HepG2 (cell line): ENCODE results near the gene ACSM3. TPM values are rescaled to one million over a fixed set of nuclear protein-coding genes. Genes with fewer than 3 reads are reported as not detected.

ENCODE experiments used
- ATAC-seq: fragments of 200-7000 bp; cut with Tn5 transposase; 3 replicates; pipeline ENCODE4 v1.9.1; 2020; ENCODE audit warnings: mild to moderate bottlenecking, moderate library complexity
- BruUV-seq: library from RNA; stranded (reverse); fragments of 400-500 nt; replicated peaks from 2 replicates; lab custom pipeline; 2021; lab: Mats Ljungman, UMichigan
- CTCF ChIA-PET: fragments of 300-600 bp; formaldehyde crosslinking; extraction: SDS; loops from one replicate; lab custom pipeline; 2021; ENCODE audit warnings: low total read pairs, inconsistent platforms, low intra/inter-chr PET ratio; lab: Yijun Ruan, JAX
- POLR2A ChIA-PET: fragments of 350-600 bp; sonication (Branson Sonifier 250); formaldehyde crosslinking; loops from one replicate; lab custom pipeline; 2020; ENCODE audit warnings: antibody characterized with exemption, inconsistent platforms; lab: Yijun Ruan, JAX
- DNase-seq: peaks from one replicate; pipeline ENCODE4 v3.0.0-alpha.2; 2015; ENCODE audit warnings: low spot score
- FAIRE-seq: peaks from 3 replicates; lab custom pipeline; 2011; peaks lifted over from hg19 to GRCh38; lab: Jason Lieb, UNC
- H2AFZ ChIP-seq: one replicate; pipeline ENCODE4 v1.6.1; 2011; ENCODE audit warnings: low read length, inconsistent platforms
- H3K27ac ChIP-seq: fragments of 300-600 bp; 3 replicates; pipeline ENCODE4 v1.8.0; 2011; ENCODE audit warnings: mixed run types, mild to moderate bottlenecking, mixed read lengths, low read length, inconsistent platforms; ENCODE audit not compliant: insufficient read depth; ENCODE audit errors: extremely low read length
- H3K27me3 ChIP-seq, 2 experiments: fragments of 200-600 bp in 1 of 2; 2 replicates in 1 of 2; 3 replicates in 1 of 2; pipeline versions ENCODE4 v1.6.0 to v1.8.0; 2011; ENCODE audit warnings: low read length in 2 of 2, mild to moderate bottlenecking in 2 of 2, moderate library complexity in 2 of 2, inconsistent platforms in 1 of 2; ENCODE audit not compliant: insufficient read depth in 2 of 2, control insufficient read depth in 1 of 2
- H3K36me3 ChIP-seq, 2 experiments: fragments of 200-600 bp in 1 of 2; replicated peaks in 1 of 2; 2 replicates in 1 of 2; 3 replicates in 1 of 2; pipeline versions ENCODE4 v1.5.1 to v1.8.0; 2011; ENCODE audit warnings: low read length in 2 of 2, inconsistent platforms in 1 of 2; ENCODE audit not compliant: insufficient read depth in 2 of 2, control insufficient read depth in 1 of 2
- H3K4me1 ChIP-seq: 2 replicates; pipeline ENCODE4 v1.5.1; 2012; ENCODE audit warnings: low read length, inconsistent platforms; ENCODE audit not compliant: insufficient read depth
- H3K4me2 ChIP-seq: 2 replicates; pipeline ENCODE4 v1.6.0; 2011; ENCODE audit warnings: low read depth, low read length, inconsistent platforms
- H3K4me3 ChIP-seq, 3 experiments: fragments of 200-600 bp in 1 of 3; sonication (generic), shearing (Covaris generic) in 1 of 3; replicated peaks in 1 of 3; 2 replicates each; pipeline ENCODE4 v1.5.1; 2011 to 2016; ENCODE audit warnings: low read length in 3 of 3, inconsistent platforms in 2 of 3, low read depth in 2 of 3, mild to moderate bottlenecking in 2 of 3, control low read depth in 1 of 3, mixed read lengths in 1 of 3; ENCODE audit not compliant: insufficient read depth in 1 of 3
- H3K79me2 ChIP-seq: one replicate; pipeline ENCODE4 v1.6.1; 2011; ENCODE audit warnings: low read length, inconsistent platforms; ENCODE audit not compliant: insufficient read depth
- H3K9ac ChIP-seq: 2 replicates; pipeline ENCODE4 v1.6.0; 2011; ENCODE audit warnings: mild to moderate bottlenecking, low read depth, low read length, inconsistent platforms; ENCODE audit not compliant: insufficient read depth
- H3K9me3 ChIP-seq: 2 replicates; pipeline ENCODE4 v1.5.1; 2012; ENCODE audit warnings: mild to moderate bottlenecking, low read length
- H4K20me1 ChIP-seq: 2 replicates; pipeline ENCODE4 v1.6.0; 2011; ENCODE audit warnings: inconsistent platforms, mild to moderate bottlenecking, low read length, moderate library complexity; ENCODE audit not compliant: insufficient read depth
- AHR ChIP-seq: IDR thresholded peaks from 2 replicates; pipeline ENCODE4 v1.6.1; 2018; ENCODE audit warnings: missing genetic modification reagents, missing compliant biosample characterization
- ATAD3A ChIP-seq: sonication (generic); formaldehyde crosslinking; IDR thresholded peaks from 2 replicates; pipeline ENCODE4 v1.4.0; 2020; ENCODE audit warnings: missing genetic modification reagents
- ATF7-NPFF ChIP-seq: sonication (generic); formaldehyde crosslinking; IDR thresholded peaks from 2 replicates; pipeline ENCODE4 v1.8.1; 2023; ENCODE audit warnings: mild to moderate bottlenecking, low read depth, missing genetic modification reagents, moderate library complexity
- BRCA1 ChIP-seq: sonication (generic); formaldehyde crosslinking; IDR thresholded peaks from 2 replicates; pipeline ENCODE4 v1.4.0; 2020; ENCODE audit warnings: missing genetic modification reagents
- CEBPG ChIP-seq: IDR thresholded peaks from 2 replicates; pipeline ENCODE4 v1.6.1; 2016
- HMGXB4 ChIP-seq, 2 experiments: sonication (generic) in 1 of 2; formaldehyde crosslinking in 1 of 2; IDR thresholded peaks; 2 replicates each; pipeline versions ENCODE4 v1.4.0 to v1.6.1; 2018 to 2020; ENCODE audit warnings: missing genetic modification reagents in 2 of 2, borderline replicate concordance in 1 of 2, low read depth in 1 of 2, mild to moderate bottlenecking in 1 of 2, missing biosample characterization in 1 of 2
- ISL2 ChIP-seq: sonication (generic); formaldehyde crosslinking; IDR thresholded peaks from 2 replicates; pipeline ENCODE4 v1.5.0; 2020; ENCODE audit warnings: missing genetic modification reagents
- MATR3 ChIP-seq: sonication (generic); formaldehyde crosslinking; IDR thresholded peaks from 2 replicates; pipeline ENCODE4 v1.4.0; 2020; ENCODE audit warnings: missing genetic modification reagents
- NR0B2 ChIP-seq: sonication (generic); formaldehyde crosslinking; IDR thresholded peaks from 2 replicates; pipeline ENCODE4 v1.4.0; 2020; ENCODE audit warnings: mild to moderate bottlenecking, missing genetic modification reagents
- PATZ1 ChIP-seq: sonication (generic); formaldehyde crosslinking; IDR thresholded peaks from 2 replicates; pipeline ENCODE4 v1.4.0; 2020; ENCODE audit warnings: missing genetic modification reagents
- RARG ChIP-seq: sonication (generic); formaldehyde crosslinking; IDR thresholded peaks from 2 replicates; pipeline ENCODE4 v1.4.0; 2020; ENCODE audit warnings: low read depth, mild to moderate bottlenecking, missing genetic modification reagents
- REXO4 ChIP-seq: sonication (generic); formaldehyde crosslinking; IDR thresholded peaks from 2 replicates; pipeline ENCODE4 v1.8.0; 2022; ENCODE audit warnings: missing genetic modification reagents, mild to moderate bottlenecking, borderline replicate concordance
- SP140L ChIP-seq: sonication (generic); formaldehyde crosslinking; IDR thresholded peaks from 2 replicates; pipeline ENCODE4 v1.4.0; 2020; ENCODE audit warnings: missing genetic modification reagents, borderline replicate concordance
- ZNF12 ChIP-seq: sonication (generic); formaldehyde crosslinking; IDR thresholded peaks from 2 replicates; pipeline ENCODE4 v1.5.0; 2020; ENCODE audit warnings: missing genetic modification reagents
- ZNF350 ChIP-seq: sonication (generic); formaldehyde crosslinking; IDR thresholded peaks from 2 replicates; pipeline ENCODE4 v1.4.0; 2020; ENCODE audit warnings: mild to moderate bottlenecking, low read depth, missing genetic modification reagents, borderline replicate concordance
- ZNF687 ChIP-seq: sonication (generic); formaldehyde crosslinking; IDR thresholded peaks from 2 replicates; pipeline ENCODE4 v1.5.1; 2020; ENCODE audit warnings: mild to moderate bottlenecking, missing genetic modification reagents, moderate library complexity
- ZNF784 ChIP-seq: sonication (generic); formaldehyde crosslinking; IDR thresholded peaks from 2 replicates; pipeline ENCODE4 v1.5.1; 2020; ENCODE audit warnings: missing genetic modification reagents, mild to moderate bottlenecking, borderline replicate concordance
- WGBS: methylation state at CpG from one replicate; pipeline ENCODE4 v1.1.6; 2017; ENCODE audit warnings: low lambda C conversion rate; 5-methylcytosine and 5-hydroxymethylcytosine counted together
- in situ Hi-C: cut with HindIII; loops from 2 replicates; pipeline ENCODE4 v1.10.0; 2017; ENCODE audit warnings: low pct_unique_long_range_greater_than_20kb; ENCODE audit not compliant: extremely low pct_ligation_motif_present
- intact Hi-C: fragments of 100-400 bp; cut with micrococcal nuclease; formaldehyde crosslinking; loops from one replicate; pipeline ENCODE4 v1.10.0; 2022; ENCODE audit not compliant: unreplicated experiment
- polyA plus RNA-seq, 8 experiments: library from polyadenylated mRNA; depleted of rRNA in 3 of 8; stranded (reverse) in 7 of 8; unstranded in 1 of 8; fragments of >200 nt; fragmentation: Illumina TruSeq in 4 of 8; extraction: Trizol in 4 of 8; gene quantifications; 2 replicates each; pipeline versions ENCODE4 v1.2.1 to v1.2.3, GENCODE V29; 2011 to 2016; ENCODE audit warnings: low read depth in 4 of 8, missing spikeins in 1 of 8, mixed read lengths in 1 of 8; ENCODE audit not compliant: insufficient read depth in 1 of 8
- total RNA-seq, 5 experiments: library from RNA; depleted of rRNA; stranded (reverse); fragments of >200 nt; fragmentation: Illumina TruSeq; extraction: Trizol; gene quantifications; 2 replicates each; pipeline ENCODE4 v1.2.3, GENCODE V29; 2016; ENCODE audit warnings: low read depth in 1 of 5

Gene ACSM3
- total and polyA plus RNA-seq, 2 of the 13 experiments (the other 11 are each of a cell fraction or from before 2014, with no cell fraction given) = 74.0 to 108 TPM

- intact Hi-C loops (no loop called here), in situ Hi-C loops (no loop called here)
- no peaks in the 10 kb centered on the region for H4K20me1 ChIP-seq
- FAIRE-seq (no peak), ATAC-seq (no peak), DNase-seq (no peak)
- no peaks in the 10 kb centered on the region for H3K27me3 ChIP-seq
- no peak overlapping the region for H3K27ac ChIP-seq
- CTCF ChIA-PET = no interaction called here
- no peaks in the 10 kb centered on the region for H3K36me3 ChIP-seq
- H2AFZ ChIP-seq = no peak overlapping the region
- 89% methylated on average over 1 of the region's 1 CpG for WGBS
- BruUV-seq = no TSS peak
- POLR2A ChIA-PET = no interaction called here
- H3K4me3 ChIP-seq = no peak overlapping the region
- no peak overlapping the region for H3K9ac ChIP-seq
- H3K4me2 ChIP-seq = no peak overlapping the region
- H3K4me1 ChIP-seq = peaks cover 9% of the 10 kb centered on the region
- peaks cover 16% of the 10 kb centered on the region for H3K9me3 ChIP-seq
- H3K79me2 ChIP-seq = no peaks in the 10 kb centered on the region
- no peak for TF ChIP-seq ATF7-NPFF (CRISPR knock-in tag)
- TF ChIP-seq CEBPG = no peak
- no peak for TF ChIP-seq ATAD3A
- no peak for TF ChIP-seq AHR (CRISPR knock-in tag)
- no peak for TF ChIP-seq HMGXB4 (CRISPR knock-in tag; IDR thresholded peaks at IDR 0.05; ENCODE audit: borderline replicate concordance in 1 of 2, low read depth in 1 of 2)
- TF ChIP-seq ISL2 (CRISPR knock-in tag) = no peak
- TF ChIP-seq PATZ1 (CRISPR knock-in tag) = no peak
- TF ChIP-seq ZNF687 (CRISPR knock-in tag) = no peak
- no peak for TF ChIP-seq REXO4 (CRISPR knock-in tag)
- no peak for TF ChIP-seq SP140L (CRISPR knock-in tag)
- TF ChIP-seq ZNF12 (CRISPR knock-in tag) = no peak
- TF ChIP-seq ZNF784 (CRISPR knock-in tag) = no peak
- TF ChIP-seq RARG (CRISPR knock-in tag) = no peak
- no peak for TF ChIP-seq NR0B2 (CRISPR knock-in tag)
- TF ChIP-seq BRCA1 (CRISPR knock-in tag) = no peak
- TF ChIP-seq ZNF350 (CRISPR knock-in tag) = no peak
- no peak for TF ChIP-seq MATR3 (CRISPR knock-in tag)
Measured at GRCh38 chr16:20749474-20749873, 14.3 kb upstream of the ACSM3 start.
